ENCODE measurements around the gene LRP5.

Gene LRP5

GRCh38 chr11:68308068-68308467, 4.3 kb upstream of the LRP5 start:
- peak in 5 of 51 donors; percentile 7 to 22 (median 17) for DNase-seq

- no peak for DNase-seq
Observed at GRCh38 chr11:68309621-68310185, 2.7 kb upstream of the LRP5 start.

DNA sequence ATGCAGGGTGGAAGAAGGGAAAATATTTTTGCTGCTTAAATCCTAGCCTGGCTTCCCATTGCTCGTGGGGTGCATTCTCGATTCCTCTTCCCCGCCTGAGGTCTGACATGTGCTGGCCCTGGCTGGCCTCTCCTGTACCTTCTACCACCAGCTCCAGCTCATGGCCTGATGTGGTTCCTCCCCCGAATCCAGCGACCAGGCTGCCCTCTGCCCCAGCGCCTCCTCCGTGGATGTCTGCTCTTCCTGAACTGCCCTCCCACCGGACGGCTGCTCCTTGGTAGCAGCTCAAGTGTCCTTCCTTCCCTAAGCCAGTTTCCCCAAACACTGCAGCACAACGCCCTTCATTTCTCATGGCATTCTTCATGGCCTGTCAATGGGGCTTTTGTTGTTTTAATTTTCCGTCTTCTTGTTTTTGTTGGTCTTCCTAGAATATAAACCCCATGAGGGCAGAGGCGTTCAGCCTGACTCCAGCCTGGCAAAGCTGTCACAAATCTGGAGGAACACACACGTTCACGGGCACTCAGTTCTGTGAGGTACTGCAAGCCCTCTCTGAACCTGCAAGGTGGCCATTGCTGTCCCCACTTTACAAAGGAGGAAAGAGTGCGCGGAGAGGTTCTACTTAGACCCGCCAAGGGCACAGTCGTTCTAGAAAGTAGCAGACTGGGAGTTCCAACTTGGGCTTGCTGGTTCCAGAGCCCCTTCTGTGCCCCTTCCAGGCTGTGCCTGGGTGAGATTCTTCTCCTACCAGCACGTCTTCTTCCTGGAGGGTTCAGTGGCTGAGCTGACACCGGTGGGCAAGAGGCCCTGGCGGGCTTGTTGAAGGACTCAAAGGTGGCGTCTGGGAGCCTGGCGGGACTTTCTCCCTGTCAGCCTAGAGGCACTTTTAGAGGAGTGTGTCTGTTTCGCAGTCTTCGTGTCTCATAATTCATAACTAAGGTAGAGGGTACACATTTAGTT, 953 bp upstream of the LRP5 start:
- DNase-seq, result no peak

- peak in 1 of 51 donors; percentile 39 for DNase-seq
Observed at GRCh38 chr11:68312780-68313573, 586 bp downstream of the LRP5 start.

- no peak for DNase-seq
Observed at GRCh38 chr11:68313574-68314202, 1.3 kb downstream of the LRP5 start.

DNA sequence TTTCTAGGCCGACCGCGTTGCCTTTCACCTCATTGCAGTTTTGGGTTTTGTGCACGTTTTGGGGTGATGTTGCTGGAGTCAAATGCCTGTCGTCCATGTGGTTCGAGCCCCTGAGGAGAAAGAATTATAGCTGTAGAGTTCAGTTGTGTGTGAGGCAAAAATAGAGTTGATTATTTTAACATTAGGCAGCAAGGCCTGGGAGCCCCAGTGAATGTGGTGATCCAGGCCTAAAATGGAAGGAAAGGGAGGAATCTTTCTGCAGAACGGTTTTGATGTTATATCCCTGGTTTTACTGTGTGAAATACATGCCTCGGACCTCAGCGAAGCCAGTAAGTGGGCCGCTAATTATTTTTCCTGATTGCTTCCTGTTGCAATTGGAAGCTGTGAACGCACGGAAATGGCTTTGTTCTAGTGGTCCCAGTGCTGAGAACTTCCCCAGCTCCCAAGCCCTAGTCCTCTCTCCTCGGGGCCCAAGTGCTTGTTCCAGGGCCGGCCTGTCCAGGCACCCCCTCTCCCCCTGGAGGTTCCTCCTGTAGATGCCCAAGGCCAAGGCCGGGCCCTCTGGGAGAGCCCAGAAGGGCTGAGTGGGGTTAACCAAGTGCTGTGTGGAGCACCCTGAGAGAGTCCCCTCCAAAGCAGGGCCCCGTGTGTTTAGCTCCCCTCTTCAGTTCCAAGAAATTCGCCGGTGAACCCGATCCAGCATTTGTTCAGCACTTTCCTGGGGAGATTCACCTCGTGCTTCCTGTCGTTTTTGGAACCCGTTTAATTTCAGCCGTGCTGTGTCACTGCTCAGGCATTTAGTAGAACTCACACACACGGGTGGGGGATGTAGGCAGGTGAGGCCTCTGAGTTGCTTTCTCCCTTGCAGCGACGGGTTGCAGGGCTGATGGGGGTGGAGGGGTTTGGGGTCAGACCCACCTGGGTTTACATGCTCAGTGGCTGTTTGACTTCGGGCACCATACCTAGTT, 2.1 kb downstream of the LRP5 start:
- no peak for DNase-seq

GRCh38 chr11:68315171-68315920, 3.0 kb downstream of the LRP5 start:
- DNase-seq, result no peak

DNA sequence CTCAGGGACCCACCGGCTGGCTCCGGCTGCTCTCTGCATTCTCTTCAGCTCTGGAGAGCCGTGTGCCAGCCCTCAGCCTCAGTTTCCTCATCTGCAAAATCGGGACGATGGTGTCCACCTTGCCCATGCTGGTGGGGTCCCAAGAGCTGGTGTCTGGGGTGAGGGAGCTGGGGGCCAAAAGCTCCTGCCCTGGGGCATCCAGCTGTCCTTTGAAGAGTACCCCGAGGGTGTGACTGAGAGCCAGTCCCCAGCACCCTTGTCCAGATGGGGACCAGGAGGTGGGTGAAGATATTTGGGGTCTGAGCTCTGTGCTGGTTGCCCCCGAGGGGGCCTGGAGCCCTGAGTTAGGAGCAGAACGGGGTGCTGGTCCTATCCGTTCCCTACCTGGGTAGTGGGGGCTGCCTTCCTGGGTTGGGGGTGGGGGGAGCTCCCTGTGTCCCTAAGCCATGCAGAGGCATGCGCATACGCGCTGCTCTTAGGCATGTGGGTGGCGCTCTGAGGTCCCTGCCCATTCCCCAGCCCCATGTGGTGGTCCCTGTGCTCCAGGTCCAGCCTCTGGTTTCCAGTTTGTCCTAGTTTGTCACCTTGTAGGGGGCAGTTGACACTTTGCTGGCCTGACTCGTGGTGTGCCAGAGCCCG, 4.9 kb downstream of the LRP5 start:
- no peak for DNase-seq

GRCh38 chr11:68321293-68322051, 9.1 kb downstream of the LRP5 start:
- no peak for DNase-seq

DNA sequence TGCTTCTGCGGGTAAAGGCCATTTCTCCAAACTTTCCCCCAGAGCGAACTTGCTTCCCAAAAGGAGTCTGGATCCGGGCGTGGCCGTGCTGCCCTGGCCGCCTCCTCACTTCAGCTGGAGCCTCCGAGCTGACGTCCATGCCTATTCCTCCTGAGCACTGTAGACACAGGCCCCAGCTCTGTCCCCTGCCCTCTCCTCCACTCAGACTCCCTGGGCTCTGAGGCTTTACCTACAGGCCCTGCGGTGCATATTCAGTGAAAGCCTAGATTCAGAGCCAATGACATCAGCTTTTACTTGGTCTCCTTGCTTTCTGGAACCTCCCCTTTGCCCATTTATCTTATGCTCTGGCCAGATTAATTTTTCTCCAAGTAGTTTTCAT, 9.7 kb downstream of the LRP5 start:
- no peak for DNase-seq

GRCh38 chr11:68324241-68324640, 11.8 kb downstream of the LRP5 start:
- no peak for DNase-seq

- no peak for DNase-seq
Observed at GRCh38 chr11:68324695-68325094, 12.3 kb downstream of the LRP5 start.

DNA sequence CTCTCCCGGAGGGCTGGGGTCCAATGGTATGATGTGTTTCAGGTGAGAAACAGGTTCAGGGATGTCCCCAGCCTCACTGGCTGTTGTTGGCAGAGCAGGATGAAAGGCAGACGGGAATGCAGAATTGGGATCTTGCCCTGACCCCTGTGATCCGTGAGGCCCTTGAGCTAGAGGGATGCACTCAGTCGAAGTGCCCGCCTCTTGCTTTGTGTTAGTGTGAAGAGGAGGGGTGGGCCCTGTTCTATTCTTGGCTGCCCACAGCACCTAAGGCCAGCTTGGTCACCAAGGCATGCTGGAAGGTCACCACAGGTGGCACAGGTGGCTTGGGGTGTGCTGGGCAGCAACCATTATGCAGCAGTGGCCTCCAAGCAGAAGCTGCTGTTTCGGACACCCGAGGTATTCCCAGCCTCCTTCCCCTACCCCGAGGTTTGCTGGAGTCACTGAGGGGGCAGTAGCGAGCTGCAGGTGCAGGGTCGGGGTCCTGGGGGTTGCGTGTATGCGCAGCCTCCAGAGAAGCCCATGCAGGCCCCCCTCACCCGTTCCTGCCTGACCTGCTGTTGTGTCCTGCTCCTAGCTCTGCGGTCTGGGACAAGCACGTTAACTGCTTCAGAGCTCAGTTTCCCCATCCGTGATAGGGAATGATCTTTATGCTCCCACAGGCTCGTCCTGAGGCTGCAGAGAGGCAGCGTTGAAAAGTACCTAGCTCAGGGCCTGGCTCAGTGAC, 13.0 kb downstream of the LRP5 start:
- no peak for DNase-seq

- no peak for DNase-seq
Observed at GRCh38 chr11:68325907-68326220, 13.5 kb downstream of the LRP5 start.

DNA sequence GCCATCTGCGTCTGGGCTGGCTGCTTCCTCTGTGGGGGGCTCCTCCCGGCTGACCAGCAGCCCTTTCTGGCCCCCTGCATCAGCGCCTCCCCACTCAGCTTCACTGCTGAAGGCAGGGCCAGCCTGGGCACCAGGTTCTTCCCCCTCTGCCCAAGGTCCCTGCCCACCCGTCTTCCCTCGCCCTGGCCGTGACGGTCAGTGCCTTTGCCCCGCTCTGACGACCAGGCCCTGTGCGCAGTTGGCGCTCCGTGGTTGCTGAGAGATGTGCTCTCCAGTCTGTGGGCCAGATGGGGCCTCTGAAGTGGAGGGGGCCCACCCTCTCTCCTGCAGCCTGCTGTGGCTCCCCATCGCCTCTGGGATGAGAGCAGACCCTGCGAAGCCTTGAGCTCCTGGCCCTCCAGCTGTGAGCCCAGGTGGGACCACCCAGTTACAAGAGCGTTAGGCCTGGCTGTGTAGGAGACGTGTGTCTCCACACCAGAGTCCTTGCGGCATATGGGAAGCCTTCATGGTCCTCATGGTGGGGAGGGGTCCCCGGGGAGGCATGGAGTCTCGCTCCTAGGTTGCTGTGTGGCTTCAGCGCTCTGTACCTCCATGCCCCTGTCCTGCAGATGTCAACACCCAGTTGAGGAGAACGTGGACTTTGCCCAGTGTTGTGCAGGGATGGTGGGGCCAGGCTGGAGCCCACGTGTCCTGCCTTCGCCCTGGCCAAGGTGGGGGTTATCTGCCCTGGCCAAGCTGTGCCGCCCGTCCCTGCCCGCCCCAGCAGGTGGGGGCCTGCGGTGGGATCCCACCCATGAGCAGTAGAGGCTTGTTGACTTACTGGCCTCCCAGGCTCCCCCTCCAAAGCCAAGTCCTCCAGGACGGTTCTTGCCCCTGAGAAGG, 14.2 kb downstream of the LRP5 start:
- no peak for DNase-seq

GRCh38 chr11:68327586-68328370, 15.4 kb downstream of the LRP5 start:
- peak in 4 of 51 donors; percentile 23 to 45 (median 28) for DNase-seq

Data from hypothalamus (tissue), 51 donors.